Right lobe of liver (tissue), 4 donors: ENCODE results near the gene MINK1.

ENCODE experiments used
- POLR2A ChIP-seq: fragments of 450-650 bp; IDR thresholded peaks from one replicate; pipeline ENCODE4 v1.6.1; 2017; ENCODE audit warnings: antibody characterized with exemption, mild to moderate bottlenecking
- TF ChIP-seq, protein P1 (sequence below), 4 donors: fragments of 200-600 bp in 3 of 4; fragments of 450-650 bp in 1 of 4; IDR thresholded peaks; one replicate each; pipeline versions ENCODE4 v1.5.1 to v1.8.0; 2016 to 2022; ENCODE audit warnings: antibody characterized with exemption in 4 of 4, mild to moderate bottlenecking in 2 of 4
- donor health status: DM: no; HTN: no; CAD: no.
- donor health status: DM: no; HTN: no; CAD: no.
- donor health status: DM: no; HTN: yes; CAD: no.

DNA sequence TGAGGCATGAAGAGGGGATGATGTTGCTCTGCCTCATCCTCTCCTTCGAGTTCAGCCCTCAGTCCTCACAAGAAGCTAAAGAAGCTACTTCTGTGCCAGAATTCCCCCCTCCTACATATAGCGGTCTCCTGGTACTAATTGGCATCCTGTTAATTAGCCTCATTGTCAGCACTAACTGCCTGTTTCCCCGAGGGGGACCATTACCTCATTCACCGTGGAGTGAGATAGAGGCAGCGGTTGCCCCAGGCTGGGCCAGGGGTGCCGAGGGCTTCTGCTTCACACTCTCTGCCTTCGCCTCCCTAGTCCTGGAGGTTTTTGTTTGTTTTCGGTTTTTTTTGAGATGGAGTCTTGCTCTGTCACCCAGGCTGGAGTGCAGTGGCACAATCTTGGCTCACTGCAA, 5.7 kb upstream of the MINK1 start:
- TF ChIP-seq, protein P1, sequence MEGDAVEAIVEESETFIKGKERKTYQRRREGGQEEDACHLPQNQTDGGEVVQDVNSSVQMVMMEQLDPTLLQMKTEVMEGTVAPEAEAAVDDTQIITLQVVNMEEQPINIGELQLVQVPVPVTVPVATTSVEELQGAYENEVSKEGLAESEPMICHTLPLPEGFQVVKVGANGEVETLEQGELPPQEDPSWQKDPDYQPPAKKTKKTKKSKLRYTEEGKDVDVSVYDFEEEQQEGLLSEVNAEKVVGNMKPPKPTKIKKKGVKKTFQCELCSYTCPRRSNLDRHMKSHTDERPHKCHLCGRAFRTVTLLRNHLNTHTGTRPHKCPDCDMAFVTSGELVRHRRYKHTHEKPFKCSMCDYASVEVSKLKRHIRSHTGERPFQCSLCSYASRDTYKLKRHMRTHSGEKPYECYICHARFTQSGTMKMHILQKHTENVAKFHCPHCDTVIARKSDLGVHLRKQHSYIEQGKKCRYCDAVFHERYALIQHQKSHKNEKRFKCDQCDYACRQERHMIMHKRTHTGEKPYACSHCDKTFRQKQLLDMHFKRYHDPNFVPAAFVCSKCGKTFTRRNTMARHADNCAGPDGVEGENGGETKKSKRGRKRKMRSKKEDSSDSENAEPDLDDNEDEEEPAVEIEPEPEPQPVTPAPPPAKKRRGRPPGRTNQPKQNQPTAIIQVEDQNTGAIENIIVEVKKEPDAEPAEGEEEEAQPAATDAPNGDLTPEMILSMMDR (IDR thresholded peaks at IDR 0.05), result no peak
- no peak for TF ChIP-seq POLR2A
